Neuronal stem cell (in vitro differentiated cells): ENCODE results near the gene GPRC5A.

Experiments
- DNase-seq: peaks from one replicate; pipeline ENCODE4 v3.0.0-alpha.2; 2013; ENCODE audit warnings: low spot score
- H2AFZ ChIP-seq: one replicate; pipeline ENCODE4 v1.6.1; 2013; ENCODE audit warnings: mild to moderate bottlenecking, low read length, inconsistent platforms
- H2AK5ac ChIP-seq: 2 replicates; pipeline ENCODE4 v1.6.1; 2013; ENCODE audit warnings: low read depth, mild to moderate bottlenecking, inconsistent platforms, low read length, moderate library complexity, mixed read lengths
- H2BK120ac ChIP-seq: 2 replicates; pipeline ENCODE4 v1.6.1; 2013; ENCODE audit warnings: low read depth, mild to moderate bottlenecking, inconsistent platforms, low read length, moderate library complexity, mixed read lengths
- H2BK12ac ChIP-seq: one replicate; pipeline ENCODE4 v1.6.1; 2013; ENCODE audit warnings: low read length, inconsistent platforms
- H2BK15ac ChIP-seq: 2 replicates; pipeline ENCODE4 v1.6.1; 2013; ENCODE audit warnings: mild to moderate bottlenecking, low read length, inconsistent platforms, mixed read lengths
- H2BK5ac ChIP-seq: one replicate; pipeline ENCODE4 v1.6.1; 2013; ENCODE audit warnings: inconsistent platforms, mild to moderate bottlenecking, low read length, moderate library complexity
- H3K14ac ChIP-seq: one replicate; pipeline ENCODE4 v1.6.1; 2013; ENCODE audit warnings: low read length, inconsistent platforms
- H3K18ac ChIP-seq: 2 replicates; pipeline ENCODE4 v1.6.1; 2013; ENCODE audit warnings: low read length, inconsistent platforms
- H3K23ac ChIP-seq: 2 replicates; pipeline ENCODE4 v1.6.1; 2013; ENCODE audit warnings: low read depth, mild to moderate bottlenecking, mixed read lengths, low read length, inconsistent platforms; ENCODE audit not compliant: poor library complexity
- H3K27ac ChIP-seq: replicated peaks from 3 replicates; pipeline ENCODE4 v1.5.1; 2013; ENCODE audit warnings: low read length, inconsistent platforms
- H3K27me3 ChIP-seq, 3 experiments: 2 replicates each; pipeline ENCODE4 v1.6.1; 2013; ENCODE audit warnings: low read length in 3 of 3, mild to moderate bottlenecking in 2 of 3, inconsistent platforms in 1 of 3, low read depth in 1 of 3, mixed read lengths in 1 of 3, moderate library complexity in 1 of 3; ENCODE audit not compliant: control insufficient read depth in 3 of 3, insufficient read depth in 3 of 3
- H3K36me3 ChIP-seq, 2 donors: replicated peaks in 1 of 2; 2 replicates each; pipeline ENCODE4 v1.6.1; 2013; ENCODE audit warnings: low read length in 2 of 2; ENCODE audit not compliant: control insufficient read depth in 2 of 2, insufficient read depth in 2 of 2
- H3K4ac ChIP-seq: 2 replicates; pipeline ENCODE4 v1.6.1; 2013; ENCODE audit warnings: inconsistent platforms, mild to moderate bottlenecking, low read length, moderate library complexity
- H3K4me1 ChIP-seq, 2 donors: 1 replicate in 1 of 2; 2 replicates in 1 of 2; pipeline ENCODE4 v1.6.1; 2013; ENCODE audit warnings: low read length in 2 of 2, low read depth in 1 of 2; ENCODE audit not compliant: control insufficient read depth in 2 of 2, insufficient read depth in 1 of 2
- H3K4me2 ChIP-seq: one replicate; pipeline ENCODE4 v1.6.1; 2013; ENCODE audit warnings: mild to moderate bottlenecking, low read length, inconsistent platforms; ENCODE audit not compliant: insufficient read depth, poor library complexity, severe bottlenecking
- H3K4me3 ChIP-seq, 2 donors: 2 replicates each; pipeline ENCODE4 v1.5.1; 2013; ENCODE audit warnings: low read length in 2 of 2, mild to moderate bottlenecking in 2 of 2, inconsistent platforms in 1 of 2, moderate library complexity in 1 of 2
- H3K79me1 ChIP-seq: one replicate; pipeline ENCODE4 v1.6.1; 2013; ENCODE audit warnings: low read depth, mild to moderate bottlenecking, inconsistent platforms, low read length, moderate library complexity
- H3K9ac ChIP-seq: one replicate; pipeline ENCODE4 v1.6.1; 2013; ENCODE audit warnings: mild to moderate bottlenecking, low read depth, low read length, inconsistent platforms; ENCODE audit not compliant: poor library complexity
- H3K9me3 ChIP-seq, 2 donors: replicated peaks in 1 of 2; 2 replicates each; pipeline versions ENCODE3 to v1.6.1; 2013; ENCODE audit warnings: low read length in 2 of 2, mild to moderate bottlenecking in 2 of 2, inconsistent platforms in 1 of 2, low read depth in 1 of 2, mixed read lengths in 1 of 2, moderate library complexity in 1 of 2; ENCODE audit not compliant: control insufficient read depth in 2 of 2, insufficient read depth in 1 of 2
- H4K8ac ChIP-seq: one replicate; pipeline ENCODE4 v1.6.1; 2013; ENCODE audit warnings: low read depth, mild to moderate bottlenecking, inconsistent platforms, low read length, moderate library complexity
- H4K91ac ChIP-seq: one replicate; pipeline ENCODE4 v1.6.1; 2013; ENCODE audit warnings: low read length, low read depth, mild to moderate bottlenecking, inconsistent platforms; ENCODE audit not compliant: poor library complexity
- WGBS, 2 donors: extraction: QIAGEN DNeasy Blood & Tissue Kit; methylation state at CpG; one replicate each; pipeline ENCODE4 v1.1.7; 2013; ENCODE audit warnings: missing lambda C conversion rate in 2 of 2, mixed read lengths in 1 of 2; ENCODE audit not compliant: insufficient read length in 2 of 2, insufficient replicate concordance in 1 of 2; ENCODE audit errors: extremely low coverage in 2 of 2; 5-methylcytosine and 5-hydroxymethylcytosine counted together

The GPRC5A gene

GRCh38 chr12:12871587-12872138 is 19.7 kb upstream of the GPRC5A start:
- H3K27ac ChIP-seq = no peak overlapping the region
- H2AK5ac ChIP-seq = no peak overlapping the region
- H3K23ac ChIP-seq = no peak overlapping the region
- no peak overlapping the region for H3K9ac ChIP-seq
- H3K14ac ChIP-seq = no peak overlapping the region
- peaks cover 0 to 5% of the 10 kb centered on the region in 2 donors for H3K4me1 ChIP-seq
- no peaks in the 10 kb centered on the region for H3K27me3 ChIP-seq
- no peak overlapping the region for H3K4me2 ChIP-seq
- H3K4ac ChIP-seq = no peak overlapping the region
- H4K8ac ChIP-seq = no peak overlapping the region
- no peak for DNase-seq
- no CpG with 5 or more reads among the region's 6 CpGs for WGBS, 2 donors
- H2AFZ ChIP-seq = no peak overlapping the region
- H2BK120ac ChIP-seq = no peak overlapping the region
- no peak overlapping the region for H3K18ac ChIP-seq
- no peak overlapping the region for H2BK5ac ChIP-seq
- H3K4me3 ChIP-seq = no peak overlapping the region
- H3K9me3 ChIP-seq = no peaks in the 10 kb centered on the region
- no peaks in the 10 kb centered on the region for H3K79me1 ChIP-seq
- H2BK12ac ChIP-seq = no peak overlapping the region
- H2BK15ac ChIP-seq = no peak overlapping the region
- no peaks in the 10 kb centered on the region for H3K36me3 ChIP-seq
- H4K91ac ChIP-seq = no peak overlapping the region

DNA sequence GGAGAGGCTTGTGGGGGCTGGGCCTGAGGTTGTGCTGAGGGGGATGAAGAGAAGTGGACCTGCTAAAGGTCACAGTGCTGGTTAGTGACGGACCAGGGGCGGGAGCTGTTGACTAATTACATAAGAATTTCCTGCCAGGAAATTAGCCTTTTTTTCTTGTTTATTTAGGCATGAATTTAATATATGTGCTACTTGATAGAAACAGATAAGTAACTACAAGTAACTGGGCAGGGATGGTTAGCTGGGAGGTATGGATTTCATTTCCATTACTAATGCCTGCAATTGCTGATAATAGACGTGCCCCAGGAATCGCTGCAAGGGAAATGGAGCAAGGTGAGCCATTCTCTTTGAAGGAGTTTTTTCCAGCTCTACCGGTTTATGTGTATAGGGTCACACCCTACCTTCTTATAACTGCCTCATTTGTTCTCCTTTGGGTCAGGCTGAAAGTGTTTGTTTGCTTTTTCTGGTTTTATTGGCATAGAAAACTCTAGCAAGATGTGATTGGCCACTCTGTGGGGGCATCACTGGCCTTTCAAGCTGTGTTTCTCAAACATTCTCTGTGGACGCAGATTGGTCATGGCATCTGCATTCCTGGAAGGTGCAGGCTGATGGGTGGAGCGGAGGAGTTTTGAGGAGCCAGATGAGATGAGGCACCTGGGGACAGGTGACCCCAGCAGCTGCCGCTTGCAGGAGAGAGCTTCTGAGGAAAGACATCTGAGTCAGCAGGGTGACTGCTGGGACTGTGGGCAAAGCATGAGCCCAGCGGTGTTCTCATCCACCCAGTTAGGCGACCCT is 19.0 kb upstream of the GPRC5A start:
- H3K4ac ChIP-seq = no peak overlapping the region
- H3K27ac ChIP-seq = no peak overlapping the region
- no peak overlapping the region for H2AFZ ChIP-seq
- H3K23ac ChIP-seq = no peak overlapping the region
- no peak overlapping the region for H2BK5ac ChIP-seq
- DNase-seq = no peak
- no peak overlapping the region for H2AK5ac ChIP-seq
- H2BK120ac ChIP-seq = no peak overlapping the region
- H2BK12ac ChIP-seq = no peak overlapping the region
- no peak overlapping the region for H3K4me3 ChIP-seq
- no peak overlapping the region for H3K4me2 ChIP-seq
- no peaks in the 10 kb centered on the region for H3K79me1 ChIP-seq
- no peak overlapping the region for H4K91ac ChIP-seq
- no peaks in the 10 kb centered on the region for H3K27me3 ChIP-seq
- H4K8ac ChIP-seq = no peak overlapping the region
- no peak overlapping the region for H2BK15ac ChIP-seq
- no peak overlapping the region for H3K9ac ChIP-seq
- H3K36me3 ChIP-seq = no peaks in the 10 kb centered on the region
- H3K9me3 ChIP-seq = no peaks in the 10 kb centered on the region
- H3K14ac ChIP-seq = no peak overlapping the region
- no CpG with 5 or more reads among the region's 10 CpGs for WGBS, 2 donors
- peaks cover 0 to 5% of the 10 kb centered on the region in 2 donors for H3K4me1 ChIP-seq
- H3K18ac ChIP-seq = no peak overlapping the region

GRCh38 chr12:12872934-12873275 is 18.5 kb upstream of the GPRC5A start:
- no CpG with 5 or more reads among the region's 2 CpGs for WGBS, 2 donors
- no peaks in the 10 kb centered on the region for H3K9me3 ChIP-seq
- H2AFZ ChIP-seq = no peak overlapping the region
- no peak overlapping the region for H3K14ac ChIP-seq
- no peak overlapping the region for H4K91ac ChIP-seq
- no peaks in the 10 kb centered on the region for H3K79me1 ChIP-seq
- H3K36me3 ChIP-seq = no peaks in the 10 kb centered on the region
- no peak overlapping the region for H3K18ac ChIP-seq
- no peak overlapping the region for H4K8ac ChIP-seq
- H2BK5ac ChIP-seq = no peak overlapping the region
- H3K27ac ChIP-seq = no peak overlapping the region
- H3K23ac ChIP-seq = no peak overlapping the region
- H3K4me2 ChIP-seq = no peak overlapping the region
- H2AK5ac ChIP-seq = no peak overlapping the region
- no peak overlapping the region for H2BK120ac ChIP-seq
- H2BK12ac ChIP-seq = no peak overlapping the region
- no peak overlapping the region for H2BK15ac ChIP-seq
- H3K27me3 ChIP-seq = no peaks in the 10 kb centered on the region
- peaks cover 0 to 5% of the 10 kb centered on the region in 2 donors for H3K4me1 ChIP-seq
- no peak for DNase-seq
- no peak overlapping the region for H3K4ac ChIP-seq
- H3K9ac ChIP-seq = no peak overlapping the region
- H3K4me3 ChIP-seq = no peak overlapping the region

DNA sequence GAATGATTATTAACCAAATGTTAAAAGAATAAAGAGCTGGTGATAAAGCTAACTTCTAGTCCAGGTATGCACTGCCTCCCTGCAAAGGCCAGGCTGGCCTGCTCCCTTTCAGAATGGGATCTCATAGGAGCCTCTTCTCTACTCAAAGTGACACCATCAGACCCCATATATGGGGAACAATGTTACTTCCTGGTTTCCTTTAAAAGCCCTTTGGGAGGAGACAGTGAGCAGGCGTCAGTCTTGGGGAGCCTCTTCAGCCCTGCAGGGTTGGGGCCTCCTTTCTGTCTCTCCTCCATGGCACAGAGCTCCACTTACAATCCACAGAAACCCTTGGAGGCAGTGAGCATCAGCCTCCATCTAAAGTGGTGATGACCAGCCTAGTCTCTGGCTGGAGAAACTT is 17.3 kb upstream of the GPRC5A start:
- WGBS, 2 donors = no CpG with 5 or more reads among the region's 1 CpG
- no peak overlapping the region for H2BK120ac ChIP-seq
- H2BK5ac ChIP-seq = no peak overlapping the region
- H2BK15ac ChIP-seq = no peak overlapping the region
- H2AFZ ChIP-seq = no peak overlapping the region
- no peaks in the 10 kb centered on the region for H3K9me3 ChIP-seq
- peaks cover 0 to 5% of the 10 kb centered on the region in 2 donors for H3K4me1 ChIP-seq
- no peaks in the 10 kb centered on the region for H3K79me1 ChIP-seq
- no peak overlapping the region for H3K9ac ChIP-seq
- no peak overlapping the region for H3K18ac ChIP-seq
- H2AK5ac ChIP-seq = no peak overlapping the region
- no peak overlapping the region for H3K14ac ChIP-seq
- H3K27ac ChIP-seq = no peak overlapping the region
- no peak overlapping the region for H4K8ac ChIP-seq
- H3K23ac ChIP-seq = no peak overlapping the region
- H2BK12ac ChIP-seq = no peak overlapping the region
- no peak overlapping the region for H3K4ac ChIP-seq
- H4K91ac ChIP-seq = no peak overlapping the region
- H3K36me3 ChIP-seq = no peaks in the 10 kb centered on the region
- H3K4me3 ChIP-seq = no peak overlapping the region
- H3K27me3 ChIP-seq = no peaks in the 10 kb centered on the region
- DNase-seq = no peak
- no peak overlapping the region for H3K4me2 ChIP-seq
